Stimulated activated CD4-positive, alpha-beta T cell treated with anti-CD3 and anti-CD28 coated beads, Interleukin-15, amount 100 ng/mL, for 24 hours (primary cell): ENCODE data around the gene CLDN2.
"Not testable (repeated sequence)": the region's sequence is repeated elsewhere in the genome, so short reads cannot be mapped to it uniquely, and the experiment has no call there.

ENCODE experiments used
- DNase-seq: peaks from one replicate; pipeline ENCODE4 v3.0.0-alpha.2; 2020

Gene CLDN2, protein sequence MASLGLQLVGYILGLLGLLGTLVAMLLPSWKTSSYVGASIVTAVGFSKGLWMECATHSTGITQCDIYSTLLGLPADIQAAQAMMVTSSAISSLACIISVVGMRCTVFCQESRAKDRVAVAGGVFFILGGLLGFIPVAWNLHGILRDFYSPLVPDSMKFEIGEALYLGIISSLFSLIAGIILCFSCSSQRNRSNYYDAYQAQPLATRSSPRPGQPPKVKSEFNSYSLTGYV

DNA sequence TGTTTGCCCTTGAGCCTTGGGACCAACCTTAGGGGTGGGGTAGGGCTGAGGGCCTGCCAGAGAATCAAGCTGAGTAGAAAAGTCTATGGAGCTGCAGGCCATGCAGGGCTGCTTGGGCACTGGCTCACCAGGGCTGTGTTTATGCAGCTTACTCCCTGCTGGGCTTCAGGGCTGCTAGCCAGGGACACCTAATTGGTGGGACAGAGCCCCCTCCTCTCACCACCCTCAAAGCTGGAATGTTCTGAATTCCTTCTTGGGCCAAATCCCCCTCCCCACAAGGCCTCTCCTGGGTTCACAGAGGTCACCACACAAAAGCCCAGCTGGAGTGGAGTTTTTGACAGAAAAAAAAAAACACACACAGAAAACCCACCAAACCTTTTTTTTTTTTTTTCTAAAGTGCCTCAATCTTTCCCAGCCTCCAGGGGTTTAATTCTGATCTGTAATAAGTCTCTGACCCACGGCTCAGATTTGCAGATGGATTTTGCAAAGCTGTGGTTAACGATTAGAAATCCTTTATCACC lies at the start of gene CLDN2:
CLDN2 (plus strand) TSS at position 471 of the 521 bp plus-strand sequence. CDS start 7,827 bp downstream, outside the sequence.
- no peak for DNase-seq

DNA sequence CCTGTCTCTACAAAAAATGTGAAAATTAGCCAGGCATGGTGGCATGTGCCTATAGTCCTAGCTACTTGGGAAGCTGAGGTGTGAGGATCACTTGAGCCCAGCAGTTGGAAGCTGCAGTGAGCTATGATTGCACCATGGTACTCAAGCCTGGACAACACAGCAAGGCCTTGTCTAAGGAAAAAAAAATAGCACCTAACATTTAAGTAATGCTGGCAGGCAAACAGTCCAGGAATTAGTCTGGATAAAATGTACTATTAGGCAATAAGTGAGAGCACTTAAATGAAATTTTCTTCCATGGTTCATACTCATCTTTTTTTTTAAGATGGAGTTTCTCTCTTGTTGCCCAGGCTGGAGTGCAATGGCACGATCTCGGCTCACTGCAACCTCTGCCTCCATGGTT lies 47.4 kb upstream of the CLDN2 start:
- not testable (repeated sequence) for DNase-seq

DNA sequence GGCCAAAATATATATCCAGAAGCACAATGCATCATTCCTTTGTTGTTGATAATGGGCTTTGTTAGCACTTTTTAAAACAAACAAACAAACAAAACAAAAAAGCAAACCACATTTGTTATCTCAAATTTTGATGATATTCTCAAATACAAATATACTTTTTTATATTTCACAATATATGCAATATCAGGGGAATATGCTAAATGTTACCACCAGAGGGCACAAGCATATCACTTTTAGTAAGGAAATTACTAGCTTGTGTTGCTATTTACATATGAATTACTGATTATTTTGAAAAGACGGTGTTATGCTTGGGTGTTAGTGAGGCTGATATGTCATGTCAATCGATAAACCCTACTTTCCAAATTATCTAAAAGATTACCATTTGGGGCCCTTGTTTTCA lies 46.1 kb upstream of the CLDN2 start:
- DNase-seq = no peak

DNA sequence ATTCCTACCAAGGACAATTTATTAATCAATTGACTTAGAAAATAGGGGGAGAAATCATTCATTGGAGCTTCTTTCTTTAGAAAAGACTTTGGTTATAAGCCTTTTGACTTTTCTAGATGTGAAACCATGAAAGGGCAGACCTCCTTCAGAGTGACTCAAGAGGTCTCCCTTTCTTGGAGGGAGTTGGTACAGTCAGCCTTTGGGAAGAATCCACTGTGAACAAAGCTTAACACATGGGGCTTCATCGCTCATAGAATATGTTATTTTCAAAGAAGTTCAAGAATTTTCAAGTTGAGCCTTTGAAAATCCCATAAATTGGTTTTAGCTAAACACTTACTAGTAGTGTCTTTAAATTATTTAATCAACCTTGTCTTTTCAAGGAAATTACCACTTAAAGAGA lies 45.1 kb upstream of the CLDN2 start:
- no peak for DNase-seq

DNA sequence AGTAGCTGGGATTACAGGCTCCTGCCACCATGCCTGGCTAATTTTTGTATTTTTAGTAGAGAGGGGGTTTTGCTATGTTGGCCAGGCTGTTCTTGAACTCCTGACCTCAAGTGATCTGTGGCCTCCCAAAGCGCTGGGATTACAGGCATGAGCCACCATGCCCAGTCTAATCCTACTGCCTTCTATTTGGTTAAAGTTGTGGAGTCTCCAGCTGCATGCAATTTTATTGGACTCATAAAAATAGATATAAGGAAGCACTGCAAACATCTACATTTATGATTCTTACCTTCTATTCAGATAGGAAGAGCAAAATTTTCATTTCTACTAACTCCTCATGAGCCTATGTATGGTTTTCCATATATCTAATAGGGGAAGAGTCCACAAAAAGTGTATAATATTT lies 30.7 kb upstream of the CLDN2 start:
- no peak for DNase-seq

DNA sequence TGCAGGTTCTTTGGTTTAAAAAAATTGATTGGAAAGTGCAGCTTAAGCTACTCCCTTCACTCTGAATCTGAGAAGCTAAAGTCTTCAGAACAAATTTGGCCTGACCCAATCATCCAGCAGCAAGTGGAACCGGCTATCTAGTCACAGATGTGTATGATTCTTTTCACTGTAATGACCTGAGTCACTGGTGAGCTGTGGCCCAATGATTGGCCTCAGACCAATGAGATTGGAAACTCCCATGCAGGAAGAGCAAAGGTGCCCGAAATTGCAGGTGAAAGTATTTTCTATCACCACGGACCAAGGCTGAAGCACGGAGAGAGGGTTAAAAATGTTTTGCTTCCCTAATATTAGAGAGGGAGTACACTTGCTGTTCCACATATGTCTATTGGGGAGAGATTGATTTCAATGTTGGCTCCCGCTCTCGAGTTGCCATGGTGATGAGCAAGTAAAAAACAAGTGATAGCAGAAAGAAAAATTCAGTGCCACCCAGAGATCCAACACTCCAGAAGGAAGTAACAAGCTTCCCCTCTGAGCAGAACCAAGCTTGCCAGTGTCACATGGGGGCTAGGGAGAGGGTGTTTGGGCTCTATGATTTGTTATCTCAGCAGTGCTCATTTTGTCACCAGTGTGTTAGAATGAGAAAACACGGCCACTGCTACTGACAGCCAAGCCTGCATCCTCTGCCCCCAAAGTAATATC lies 28.3 kb upstream of the CLDN2 start:
- no peak for DNase-seq

DNA sequence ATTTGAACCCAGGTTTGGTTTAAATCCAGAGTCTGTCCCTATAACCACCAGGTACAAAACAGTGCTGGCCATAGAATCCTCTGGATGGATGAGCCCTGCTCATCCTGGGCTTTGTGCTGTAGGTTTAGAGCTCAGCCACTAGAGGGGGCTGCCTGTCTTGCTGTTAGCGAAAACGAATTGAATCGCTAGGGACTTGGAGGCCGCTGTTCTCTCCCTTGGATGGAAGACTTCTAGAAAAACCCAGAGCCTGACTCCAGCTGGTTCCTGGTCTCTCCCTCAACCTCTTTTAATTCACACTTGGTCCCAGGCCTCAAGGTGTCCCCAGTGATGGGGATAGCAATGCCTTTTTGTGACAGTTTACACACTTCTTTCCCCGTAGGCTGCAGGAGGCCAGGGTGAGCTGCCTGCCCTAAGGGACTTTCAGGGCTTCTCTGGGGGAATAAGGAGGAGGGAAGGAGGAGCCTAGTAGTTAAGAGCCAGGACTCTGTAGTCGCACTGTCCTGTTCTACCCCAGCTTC lies 25.8 kb upstream of the CLDN2 start:
- DNase-seq = peak; percentile 58

DNA sequence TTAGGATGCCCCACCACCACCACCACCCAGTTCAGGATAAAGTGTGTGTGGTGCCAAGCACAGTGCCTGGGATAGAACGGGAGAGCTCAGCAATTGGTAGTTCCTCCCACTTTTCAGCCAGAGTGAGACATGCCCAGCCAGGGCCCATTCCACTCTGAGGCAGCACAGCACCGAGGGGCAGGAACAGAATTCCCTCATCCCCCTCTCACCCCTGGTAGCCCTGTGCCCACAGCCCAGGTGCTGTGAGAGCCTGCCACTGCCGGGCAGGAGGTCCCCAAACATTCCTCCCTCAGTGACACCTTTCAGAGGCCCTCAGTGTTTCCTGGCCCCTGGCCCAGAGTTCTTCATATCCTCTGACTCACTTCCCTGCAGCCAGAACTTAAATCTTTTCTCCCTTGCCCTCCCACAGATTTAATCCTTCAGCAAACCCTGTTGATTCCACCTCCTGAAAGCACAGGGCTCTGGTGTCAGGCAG lies 25.2 kb upstream of the CLDN2 start:
- DNase-seq = no peak

DNA sequence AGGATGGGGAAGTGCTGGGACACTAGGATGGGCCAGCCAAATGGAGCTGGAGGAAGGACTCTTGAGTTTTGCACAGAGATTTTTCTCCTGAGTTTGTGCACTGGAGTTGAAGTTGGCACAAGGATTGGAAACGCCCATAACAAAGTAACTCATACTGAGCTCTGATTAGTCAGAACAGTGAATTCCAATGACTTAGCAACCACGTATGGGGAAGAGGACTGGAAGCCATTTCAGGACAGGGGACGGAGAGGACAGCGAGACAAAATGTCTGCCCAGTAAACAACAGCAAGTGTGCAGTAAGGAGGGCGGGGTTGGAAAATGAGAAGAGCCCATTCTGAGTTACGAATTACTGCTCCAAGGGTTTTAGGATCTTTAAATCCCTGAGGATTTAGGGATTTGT lies 22.9 kb upstream of the CLDN2 start:
- no peak for DNase-seq

DNA sequence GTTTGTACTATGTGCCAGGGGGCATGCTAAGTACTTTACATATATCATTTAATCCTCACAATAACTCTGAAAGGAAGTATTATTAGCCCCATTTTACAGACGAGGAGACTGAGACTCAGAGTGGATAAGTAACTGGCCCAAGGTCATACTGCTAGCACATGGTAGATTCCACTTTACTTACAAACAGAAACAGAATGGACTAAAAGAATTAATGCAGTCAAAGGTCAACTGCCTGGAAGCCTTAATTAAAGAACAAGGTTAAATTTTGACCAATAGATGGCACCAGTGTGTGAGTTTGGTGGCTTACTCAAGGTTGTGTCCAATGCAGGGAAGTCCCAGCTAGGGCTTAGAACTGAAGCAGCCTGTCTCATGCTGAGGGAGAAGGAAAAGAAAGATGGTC lies 21.7 kb upstream of the CLDN2 start:
- peak; percentile 2 for DNase-seq

DNA sequence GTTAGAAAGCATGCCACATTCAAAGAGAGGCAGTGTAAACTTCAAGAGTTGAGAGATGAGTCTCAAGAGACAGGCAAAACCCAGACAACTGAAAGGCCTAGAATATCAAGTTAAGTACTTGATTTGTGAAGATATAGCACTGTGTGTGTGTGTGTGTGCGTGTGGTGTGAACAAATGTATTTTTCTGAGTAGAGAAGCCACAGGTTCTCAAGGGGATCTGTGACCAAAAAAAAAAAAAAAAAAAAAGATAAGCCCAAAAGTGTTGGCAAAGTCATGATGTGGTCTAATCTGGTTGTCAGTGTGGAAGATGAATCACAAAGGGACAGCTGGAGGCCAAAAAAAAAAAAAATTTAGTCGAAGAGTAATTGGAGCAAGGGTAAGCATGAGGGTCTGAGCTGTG lies 20.9 kb upstream of the CLDN2 start:
- DNase-seq = no peak

DNA sequence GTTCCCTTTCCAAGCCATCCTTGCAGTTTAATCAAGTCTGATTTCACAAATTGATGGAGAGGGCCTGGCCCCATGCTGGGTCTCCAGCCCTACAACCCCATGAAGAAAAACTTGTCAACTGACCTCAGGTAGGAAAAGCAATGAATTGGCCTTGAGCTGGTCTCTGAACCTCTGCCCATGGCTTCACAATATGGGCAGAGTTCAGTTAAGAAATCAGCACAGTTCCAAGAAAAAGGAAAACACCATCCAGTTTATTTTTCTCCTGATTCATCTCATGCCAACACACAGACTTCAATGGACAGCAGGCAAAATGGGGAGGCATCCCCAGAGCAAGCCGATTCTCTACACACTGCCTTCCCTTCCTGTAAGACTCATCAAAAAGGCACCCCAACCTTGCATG lies 20.4 kb upstream of the CLDN2 start:
- no peak for DNase-seq

DNA sequence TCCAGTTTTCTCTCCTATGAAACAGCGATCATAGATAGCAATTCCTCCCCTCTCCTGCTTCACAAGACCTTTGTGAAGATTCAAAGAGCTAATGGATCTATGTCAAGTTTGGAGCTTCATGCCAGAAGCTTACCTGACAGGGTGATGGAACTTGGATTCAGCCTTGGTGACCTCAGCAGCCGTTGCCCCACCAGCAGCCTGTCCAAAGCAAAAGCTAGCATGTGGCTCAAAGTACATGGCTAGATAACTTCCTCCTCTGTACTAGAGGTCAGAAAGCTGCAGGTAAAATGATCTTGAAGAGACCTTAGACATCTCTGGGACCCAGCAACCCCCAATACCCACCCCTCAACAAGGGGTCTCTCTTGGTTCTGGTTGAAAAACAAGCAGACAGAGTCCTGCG lies 18.9 kb upstream of the CLDN2 start:
- no peak for DNase-seq

DNA sequence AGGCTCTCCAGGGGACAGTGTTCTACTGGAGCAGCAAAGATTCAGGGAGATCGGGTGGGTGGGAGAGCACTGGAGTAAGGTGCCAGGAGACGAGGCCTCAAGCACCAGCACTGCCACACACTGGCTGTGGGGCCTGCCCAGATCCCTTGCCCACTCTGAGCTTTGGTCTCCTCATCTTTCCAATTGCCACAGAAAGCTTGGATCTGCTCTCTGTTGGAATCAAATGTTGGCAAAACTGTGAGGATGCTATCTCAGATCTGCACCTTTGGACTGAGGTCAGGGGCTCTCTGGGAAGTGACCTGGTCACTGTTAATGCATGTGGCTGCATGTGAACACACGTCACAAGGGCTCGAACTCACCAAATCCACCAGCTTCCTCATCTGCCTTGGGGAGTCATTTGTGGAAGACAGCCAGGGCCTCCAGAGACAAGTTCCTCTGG lies 18.4 kb upstream of the CLDN2 start:
- DNase-seq = no peak

DNA sequence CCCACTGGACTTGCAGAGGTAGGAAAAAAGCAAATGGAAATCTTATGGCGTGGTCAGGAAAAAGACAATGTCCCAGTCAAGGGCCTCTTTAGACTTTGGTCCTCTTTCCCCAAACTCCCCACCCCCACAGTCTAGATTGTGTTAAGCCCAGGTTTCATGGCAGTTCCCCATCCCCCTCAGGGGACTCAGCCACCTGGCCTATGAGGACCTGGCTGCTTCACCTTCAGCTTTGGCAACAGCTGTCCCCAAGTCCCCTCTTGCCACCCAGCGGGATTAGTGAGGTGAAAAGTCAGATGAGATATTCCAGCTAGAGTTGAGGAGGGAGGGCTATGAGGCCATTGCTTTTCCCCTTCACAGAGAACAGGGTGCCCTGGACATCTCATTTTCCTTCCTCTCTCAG lies 17.5 kb upstream of the CLDN2 start:
- DNase-seq = no peak

DNA sequence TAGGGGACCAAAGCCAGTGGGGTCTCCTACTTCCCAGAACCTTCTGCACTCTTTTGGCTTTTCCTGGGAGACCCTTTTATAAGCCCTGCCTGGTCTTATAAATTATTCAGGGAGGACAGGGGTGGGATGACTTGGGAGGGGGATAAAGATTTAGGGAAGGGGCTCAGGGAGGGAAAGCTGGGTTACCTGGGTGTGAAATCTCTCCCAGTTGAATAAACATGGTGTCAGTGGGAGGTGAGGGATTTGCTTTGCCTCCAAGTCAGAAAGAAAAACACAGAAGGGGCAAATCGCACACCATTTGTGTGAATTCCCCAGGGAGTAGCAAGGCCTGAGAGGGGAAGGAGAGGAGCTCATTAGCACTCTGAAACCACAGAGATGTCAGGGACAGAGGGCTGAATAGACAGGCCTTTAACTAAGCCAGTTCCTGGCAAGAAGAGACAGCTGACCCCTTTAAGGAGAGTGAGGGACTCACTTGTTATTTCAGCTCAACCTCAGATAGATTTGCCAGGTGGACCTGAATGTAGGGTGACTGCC lies 16.8 kb upstream of the CLDN2 start, which contains the start of gene RIPPLY1:
RIPPLY1 (minus strand) TSS at position 51 of the 534 bp plus-strand sequence. CDS start 54 bp downstream, outside the sequence.
- no peak for DNase-seq

DNA sequence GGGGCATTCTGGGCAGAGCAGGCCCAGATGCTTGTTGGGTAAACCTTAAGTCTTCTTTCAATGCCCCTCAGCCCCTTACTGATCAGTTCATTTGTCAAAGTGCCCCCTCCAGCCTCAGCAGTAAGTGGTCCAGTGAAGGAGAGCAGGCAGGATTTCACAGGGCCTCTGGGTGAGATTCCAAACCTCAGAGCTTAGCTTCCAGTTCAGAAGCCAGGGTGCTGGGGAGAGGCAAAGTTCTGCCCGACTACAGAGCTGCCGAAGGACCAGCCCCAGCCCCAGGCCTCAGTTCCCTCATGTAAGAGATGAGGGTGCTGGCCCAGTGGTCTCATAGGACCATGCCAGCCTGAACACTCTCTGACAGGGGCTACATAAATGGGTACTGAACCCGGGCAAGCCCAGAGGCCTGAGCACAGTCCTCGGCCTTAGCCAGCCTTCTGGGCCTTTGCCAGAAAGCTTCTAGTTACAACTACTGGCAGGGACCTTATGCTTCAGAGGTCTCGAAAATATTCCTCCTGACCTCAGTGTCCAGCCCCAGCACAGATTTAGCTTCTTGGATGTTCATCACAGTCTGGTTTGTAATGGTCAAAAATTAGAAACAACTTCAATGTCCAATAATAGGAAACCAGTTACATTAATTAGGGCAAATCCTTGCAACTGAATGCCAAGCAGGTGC lies 16.2 kb upstream of the CLDN2 start:
- no peak for DNase-seq

DNA sequence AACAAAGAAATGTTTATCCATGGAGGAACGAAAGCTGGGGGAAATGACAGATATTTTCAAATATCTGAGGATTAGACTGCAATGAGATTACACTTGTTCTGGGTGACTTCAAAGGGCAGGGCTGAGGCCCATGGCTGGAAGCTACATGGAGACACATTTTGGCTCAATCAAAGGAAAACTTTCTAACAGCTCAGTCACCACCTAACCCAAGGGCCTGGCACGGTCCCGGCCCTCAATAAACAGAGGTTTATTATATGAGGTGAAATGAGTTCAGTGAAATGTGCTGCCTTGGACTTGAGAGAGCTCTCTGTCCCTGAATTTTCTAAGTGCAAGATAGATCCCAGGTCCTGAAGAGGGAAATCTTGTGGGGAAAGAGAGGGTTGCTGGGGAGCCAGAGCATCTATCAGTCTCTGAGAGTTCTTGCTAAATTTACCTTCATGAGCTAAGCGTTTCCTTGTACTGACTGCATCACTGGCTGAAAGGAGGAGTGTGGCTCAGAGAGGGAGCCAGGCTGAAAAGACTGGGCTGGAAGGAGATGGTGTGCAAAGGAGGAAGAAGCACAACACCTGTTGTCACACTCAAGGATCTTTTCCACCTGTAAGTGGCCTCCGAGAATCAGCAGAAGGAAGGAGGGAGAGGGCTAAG lies 15.0 kb upstream of the CLDN2 start:
- DNase-seq = no peak

DNA sequence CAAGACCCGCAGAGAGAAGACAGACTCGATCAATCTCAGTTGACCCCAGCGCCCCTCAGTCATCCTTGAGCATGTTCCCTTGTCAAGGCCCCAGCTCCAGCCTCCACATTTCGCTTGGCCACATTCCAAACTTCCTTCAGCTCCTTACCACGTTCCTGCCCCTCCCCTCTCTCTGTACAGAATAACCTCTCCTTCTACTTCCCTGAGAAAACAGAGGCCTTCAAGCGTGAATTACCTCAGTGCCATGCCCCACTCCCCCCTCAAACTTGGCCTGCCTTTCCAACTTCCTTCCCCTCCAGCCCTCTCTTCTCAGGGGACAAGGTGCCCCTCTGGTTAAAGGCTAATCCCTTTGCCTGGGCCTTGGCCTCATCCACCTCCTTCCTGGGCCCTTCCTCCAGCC lies 13.8 kb upstream of the CLDN2 start:
- no peak for DNase-seq

DNA sequence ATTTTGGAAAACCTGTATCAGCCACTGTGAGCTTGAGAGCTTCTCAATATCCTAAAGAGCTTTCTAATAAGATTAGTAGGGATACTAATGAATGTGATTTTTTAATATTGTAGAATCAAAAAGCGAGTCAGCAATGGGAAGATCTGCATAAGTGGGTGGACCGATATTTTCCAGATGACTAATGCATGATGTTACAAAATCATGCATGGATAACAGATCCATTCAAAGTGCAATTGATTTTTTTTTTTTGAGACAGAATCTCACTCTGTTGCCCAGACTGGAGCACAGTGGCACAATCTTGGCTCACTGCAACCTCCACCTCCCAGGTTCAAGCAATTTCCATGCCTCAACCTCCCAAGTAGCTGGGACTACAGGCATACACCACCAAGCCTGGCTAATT lies 7.3 kb upstream of the CLDN2 start:
- no peak for DNase-seq

DNA sequence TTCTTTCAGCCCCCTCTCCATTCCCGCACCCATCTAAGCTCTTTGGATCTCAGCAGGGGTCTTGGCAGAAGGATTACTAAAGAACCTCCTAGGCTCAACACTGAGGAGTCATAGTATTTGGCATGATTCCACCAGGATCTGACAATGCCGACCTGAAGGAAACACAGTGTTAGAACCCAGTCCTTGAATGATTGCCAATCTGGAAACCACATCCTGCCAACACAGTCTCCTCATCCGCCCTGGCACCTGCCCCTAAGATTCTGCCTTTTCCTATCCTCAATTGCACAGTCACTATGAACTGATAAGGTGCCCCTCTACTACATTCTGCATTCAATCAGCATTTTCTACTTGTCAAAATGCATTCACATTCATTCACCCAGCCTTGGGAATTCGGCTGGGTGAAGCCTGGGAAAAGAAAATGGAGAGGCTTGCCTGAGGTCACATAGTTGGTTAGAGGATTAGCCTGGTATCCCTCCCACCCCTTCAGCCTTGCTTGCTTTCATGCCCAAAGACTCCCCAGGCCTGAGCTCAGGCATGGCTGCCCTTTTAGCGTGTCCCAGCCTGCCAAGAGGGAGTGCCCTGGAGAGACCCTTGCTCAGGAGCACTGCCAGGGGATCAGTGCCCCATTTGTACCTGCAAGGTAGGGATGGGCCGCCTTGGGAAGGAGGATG lies 2.2 kb upstream of the CLDN2 start:
- peak; percentile 3 for DNase-seq

DNA sequence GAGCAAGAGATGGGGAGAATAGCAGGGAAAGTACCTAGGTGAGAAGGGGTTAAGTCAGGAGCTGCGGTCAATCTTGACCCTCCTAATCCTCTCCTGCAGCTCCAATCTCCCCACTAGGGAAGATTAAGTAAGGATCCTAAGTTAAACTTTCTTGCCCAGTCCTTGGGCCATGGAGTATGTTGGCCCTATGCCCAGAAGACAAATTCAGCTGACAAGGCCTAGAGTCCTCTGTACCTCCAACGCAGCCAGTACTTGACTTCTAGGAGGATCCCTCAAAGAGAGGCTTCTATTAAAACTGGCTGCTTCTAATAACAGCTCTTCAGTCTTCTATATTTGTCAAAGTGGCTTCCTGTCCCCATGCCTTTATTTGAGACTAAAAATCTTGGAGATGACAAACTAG lies 1.4 kb downstream of the CLDN2 start:
- DNase-seq = no peak
